Stimulated activated CD8-positive, alpha-beta memory T cell treated with anti-CD3 and anti-CD28 coated beads, Interleukin-4, amount 100 ng/mL, for 1 hour (primary cell): ENCODE data around the gene PCOLCE2.

ENCODE experiments used
- DNase-seq, 2 donors: peaks; one replicate each; pipeline ENCODE4 v3.0.0-alpha.2; 2020; ENCODE audit warnings: low read depth in 2 of 2, low spot score in 1 of 2

The PCOLCE2 gene, protein sequence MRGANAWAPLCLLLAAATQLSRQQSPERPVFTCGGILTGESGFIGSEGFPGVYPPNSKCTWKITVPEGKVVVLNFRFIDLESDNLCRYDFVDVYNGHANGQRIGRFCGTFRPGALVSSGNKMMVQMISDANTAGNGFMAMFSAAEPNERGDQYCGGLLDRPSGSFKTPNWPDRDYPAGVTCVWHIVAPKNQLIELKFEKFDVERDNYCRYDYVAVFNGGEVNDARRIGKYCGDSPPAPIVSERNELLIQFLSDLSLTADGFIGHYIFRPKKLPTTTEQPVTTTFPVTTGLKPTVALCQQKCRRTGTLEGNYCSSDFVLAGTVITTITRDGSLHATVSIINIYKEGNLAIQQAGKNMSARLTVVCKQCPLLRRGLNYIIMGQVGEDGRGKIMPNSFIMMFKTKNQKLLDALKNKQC

GRCh38 chr3:142888481-142889211 lies at the start of gene PCOLCE2:
TSS of gene PCOLCE2 (minus strand) at chr3:142889083. CDS start at chr3:142888896, 187 bp downstream.
- DNase-seq, result no peak

- DNase-seq, result no peak
Measured at GRCh38 chr3:142935963-142936362, 47.1 kb upstream of the PCOLCE2 start.

- no peak for DNase-seq
Measured at GRCh38 chr3:142934887-142935269, 46.0 kb upstream of the PCOLCE2 start.

DNA sequence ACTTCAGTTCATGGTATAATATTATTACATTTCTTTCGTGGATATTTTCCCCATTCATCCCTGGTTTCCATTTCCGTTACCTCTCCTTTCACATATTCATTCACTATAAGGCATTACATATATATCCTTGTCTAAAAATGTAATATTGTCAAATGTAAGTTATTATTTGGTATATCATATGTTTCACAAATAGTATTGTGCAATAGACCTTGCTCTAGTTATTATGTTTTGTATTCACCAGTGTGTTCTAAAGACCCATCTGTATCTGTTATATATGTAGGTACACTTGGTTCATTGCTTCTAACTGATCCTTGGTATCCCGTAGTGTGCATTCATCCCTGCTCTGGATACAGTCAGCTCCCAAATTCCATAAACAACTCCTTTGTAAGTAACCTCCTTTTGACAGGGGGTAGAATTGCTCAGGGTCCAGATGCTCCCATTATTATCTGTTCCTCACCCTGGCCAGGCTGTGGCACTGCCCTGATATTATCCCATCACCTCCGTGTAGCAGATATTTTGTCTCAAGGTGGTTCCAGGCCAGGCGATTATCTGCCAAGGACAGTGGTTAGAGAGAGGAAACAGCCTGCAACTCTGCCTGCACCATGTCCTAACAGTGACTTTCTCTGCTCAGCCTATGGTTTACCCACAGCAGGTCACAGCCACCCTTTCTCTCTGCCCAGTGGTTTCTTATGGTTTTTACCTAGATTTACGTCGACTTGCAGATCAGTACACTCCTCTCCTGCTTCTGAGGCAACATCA lies 45.4 kb upstream of the PCOLCE2 start:
- DNase-seq, result no peak

DNA sequence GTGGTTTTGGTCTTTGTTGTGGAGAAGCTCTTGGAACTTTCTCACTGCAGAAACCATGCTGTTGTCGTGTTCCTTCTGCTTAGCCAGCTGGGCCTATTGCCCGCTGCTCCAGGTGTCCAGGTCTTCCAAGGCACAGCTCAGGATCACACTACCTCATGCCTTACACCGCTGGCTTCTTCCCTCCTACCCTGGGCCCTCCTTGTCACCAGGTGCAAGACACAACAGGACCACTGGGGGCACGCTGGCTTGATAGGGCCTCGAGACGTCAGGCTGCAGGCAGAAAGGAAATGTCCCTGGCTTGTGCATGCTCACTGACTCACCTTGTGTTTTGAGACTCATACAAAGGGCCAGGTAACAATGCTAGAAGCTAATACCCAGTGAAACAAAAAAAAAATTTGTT lies 42.3 kb upstream of the PCOLCE2 start:
- no peak for DNase-seq

GRCh38 chr3:142930463-142930862 lies 41.6 kb upstream of the PCOLCE2 start:
- no peak for DNase-seq

DNA sequence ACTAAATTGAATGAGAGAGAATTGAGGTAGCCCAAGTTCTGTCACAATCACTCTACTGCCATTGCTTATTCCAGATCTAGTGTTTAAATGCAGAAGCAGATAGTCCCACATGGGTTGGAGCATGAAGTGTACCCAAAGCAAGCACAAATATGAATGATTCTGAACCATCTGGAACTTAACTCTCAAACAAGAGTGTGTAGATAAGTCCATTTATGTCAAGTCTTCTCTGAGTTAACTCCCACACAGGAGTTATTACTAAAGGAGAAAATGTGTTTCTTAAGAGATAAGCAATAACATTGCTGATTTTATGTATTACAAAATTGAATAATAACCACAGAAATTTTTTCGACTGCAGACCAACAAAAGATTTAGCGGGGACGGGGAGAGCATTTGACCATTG lies 41.0 kb upstream of the PCOLCE2 start:
- DNase-seq, result no peak

DNA sequence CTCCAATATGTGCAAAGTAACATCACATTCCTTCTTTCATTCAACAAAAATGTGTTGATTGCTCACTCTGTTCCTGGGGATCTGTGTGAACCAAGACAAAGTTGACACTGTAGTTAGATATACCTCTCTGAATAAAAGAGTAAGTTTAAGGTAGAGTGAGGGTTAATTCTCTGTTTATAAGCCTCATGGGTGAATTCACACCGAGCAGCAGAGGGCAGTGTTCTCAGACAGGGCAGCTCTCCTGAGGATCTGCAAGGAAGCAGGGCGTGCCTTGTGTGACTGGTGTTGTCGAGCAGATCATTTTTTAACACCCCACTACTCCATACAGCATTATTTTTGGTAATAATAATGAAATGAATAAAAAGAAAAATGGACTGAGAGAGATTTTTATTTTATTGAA lies 40.2 kb upstream of the PCOLCE2 start:
- no peak for DNase-seq

GRCh38 chr3:142926368-142926944 lies 37.6 kb upstream of the PCOLCE2 start:
- no peak for DNase-seq

DNA sequence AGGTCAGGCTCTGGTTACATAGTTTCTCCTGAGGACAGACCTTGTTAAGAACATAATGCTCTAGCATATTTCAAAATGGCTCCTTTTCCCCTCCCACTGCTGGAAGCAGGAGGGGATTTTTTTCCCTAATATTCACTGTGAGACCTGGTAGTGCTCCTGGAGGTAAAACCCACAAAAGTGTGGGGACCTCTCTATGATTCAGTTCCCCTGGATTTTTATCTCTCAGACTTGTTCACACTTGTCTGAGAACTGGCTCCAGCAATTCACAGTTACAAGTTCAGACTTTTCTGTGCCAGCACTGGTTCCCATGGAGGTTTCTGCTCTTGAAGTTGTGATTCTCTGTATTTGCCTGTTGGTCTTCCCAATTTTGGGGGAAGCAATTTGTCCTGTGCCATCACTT lies 36.3 kb upstream of the PCOLCE2 start:
- DNase-seq, result no peak

- DNase-seq, result no peak
Measured at GRCh38 chr3:142923694-142924093, 34.8 kb upstream of the PCOLCE2 start.

GRCh38 chr3:142916605-142917004 lies 27.7 kb upstream of the PCOLCE2 start:
- no peak for DNase-seq

GRCh38 chr3:142915636-142916035 lies 26.8 kb upstream of the PCOLCE2 start:
- DNase-seq, result no peak

DNA sequence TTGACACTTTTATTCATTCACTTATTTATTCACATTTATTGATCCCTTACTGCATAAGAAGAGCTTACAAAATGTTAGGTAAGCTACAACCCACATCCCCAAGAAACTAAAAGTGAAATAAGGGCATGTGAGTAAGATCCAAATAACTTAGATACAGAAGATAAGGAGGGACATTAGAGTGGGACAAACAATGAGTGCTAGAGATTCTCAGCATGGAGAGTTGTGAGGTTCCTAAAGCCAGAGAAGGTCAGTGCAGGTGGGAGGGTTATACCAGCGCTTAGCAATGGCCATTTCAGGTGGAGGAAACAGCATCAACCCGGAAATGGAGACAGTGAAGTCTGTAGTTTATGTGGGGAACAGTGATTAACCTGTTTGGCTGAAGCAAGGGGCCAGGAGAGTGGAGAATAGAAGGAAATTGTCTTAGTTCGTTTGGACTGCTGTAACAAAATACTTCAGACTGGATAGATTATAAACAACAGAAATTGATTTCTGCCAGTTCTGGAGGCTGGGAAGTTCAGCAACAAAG lies 25.5 kb upstream of the PCOLCE2 start:
- DNase-seq, result no peak

GRCh38 chr3:142913432-142913831 lies 24.5 kb upstream of the PCOLCE2 start:
- no peak for DNase-seq

- DNase-seq, result no peak
Measured at GRCh38 chr3:142912402-142913172, 23.7 kb upstream of the PCOLCE2 start.

DNA sequence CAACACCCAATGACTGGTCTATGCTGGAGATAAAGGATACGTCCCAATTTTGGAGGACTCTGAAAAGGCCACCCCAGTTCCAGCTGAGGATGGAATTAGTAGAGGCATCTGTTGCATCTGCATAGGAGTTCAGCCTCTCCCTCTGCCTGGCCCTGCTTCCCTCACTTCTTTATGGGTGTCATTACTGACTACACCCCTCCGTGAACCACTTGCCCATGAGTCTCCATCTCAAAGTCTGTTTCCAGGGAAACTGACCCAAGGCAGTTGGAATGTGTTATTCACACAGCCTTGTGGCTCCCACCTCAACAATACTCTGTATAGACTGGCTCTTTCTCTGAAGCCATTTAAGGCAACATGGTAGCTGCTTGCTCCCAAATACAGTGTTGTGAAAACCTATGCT lies 21.4 kb upstream of the PCOLCE2 start:
- DNase-seq, result no peak

- DNase-seq, result no peak
Measured at GRCh38 chr3:142909282-142909681, 20.4 kb upstream of the PCOLCE2 start.

GRCh38 chr3:142907996-142908395 lies 19.1 kb upstream of the PCOLCE2 start:
- DNase-seq, result no peak

GRCh38 chr3:142904639-142905436 lies 16.0 kb upstream of the PCOLCE2 start:
- no peak for DNase-seq
